ENCODE results near the gene SLFN11.
"Not testable (repeated sequence)": the region's sequence is repeated elsewhere in the genome, so short reads cannot be mapped to it uniquely, and the experiment has no call there.

Gene SLFN11

GRCh38 chr17:35373534-35373983 lies at the start of gene SLFN11:
Gene SLFN11, minus strand, starts transcription at chr17:35373621. Its CDS starts 9,814 bp downstream, at chr17:35363807.
- peak; percentile 80 to 91 for DNase-seq (ENCODE audit: low read depth in 2 of 2, low spot score in 1 of 2)

GRCh38 chr17:35421069-35421468 lies 47.6 kb upstream of the SLFN11 start:
- DNase-seq (ENCODE audit: low read depth in 2 of 2, low spot score in 1 of 2), result not testable (repeated sequence)

GRCh38 chr17:35416659-35417058 lies 43.2 kb upstream of the SLFN11 start:
- DNase-seq (ENCODE audit: low read depth in 2 of 2, low spot score in 1 of 2), result no peak

GRCh38 chr17:35414707-35415106 lies 41.3 kb upstream of the SLFN11 start:
- not testable (repeated sequence) for DNase-seq (ENCODE audit: low read depth in 2 of 2, low spot score in 1 of 2)

GRCh38 chr17:35414247-35414646 lies 40.8 kb upstream of the SLFN11 start:
- no peak for DNase-seq (ENCODE audit: low read depth in 2 of 2, low spot score in 1 of 2)

GRCh38 chr17:35407531-35407930 lies 34.1 kb upstream of the SLFN11 start:
- DNase-seq (ENCODE audit: low read depth in 2 of 2, low spot score in 1 of 2), result no peak

- DNase-seq (ENCODE audit: low read depth in 2 of 2, low spot score in 1 of 2), result no peak
These were observed 33.1 kb upstream of the SLFN11 start for GRCh38 chr17:35406568-35406967.

GRCh38 chr17:35404360-35404759 lies 30.9 kb upstream of the SLFN11 start:
- DNase-seq (ENCODE audit: low read depth in 2 of 2, low spot score in 1 of 2), result no peak

GRCh38 chr17:35393783-35394182 lies 20.4 kb upstream of the SLFN11 start:
- DNase-seq (ENCODE audit: low read depth in 2 of 2, low spot score in 1 of 2), result not testable (repeated sequence)

GRCh38 chr17:35390663-35391062 lies 17.2 kb upstream of the SLFN11 start:
- no peak for DNase-seq (ENCODE audit: low read depth in 2 of 2, low spot score in 1 of 2)

GRCh38 chr17:35390156-35390555 lies 16.7 kb upstream of the SLFN11 start:
- DNase-seq (ENCODE audit: low read depth in 2 of 2, low spot score in 1 of 2), result no peak

GRCh38 chr17:35387496-35387895 lies 14.1 kb upstream of the SLFN11 start:
- no peak for DNase-seq (ENCODE audit: low read depth in 2 of 2, low spot score in 1 of 2)

GRCh38 chr17:35377706-35378105 lies 4.3 kb upstream of the SLFN11 start:
- no peak for DNase-seq (ENCODE audit: low read depth in 2 of 2, low spot score in 1 of 2)

GRCh38 chr17:35377068-35377467 lies 3.6 kb upstream of the SLFN11 start:
- no peak for DNase-seq (ENCODE audit: low read depth in 2 of 2, low spot score in 1 of 2)

GRCh38 chr17:35376245-35376644 lies 2.8 kb upstream of the SLFN11 start:
- no peak for DNase-seq (ENCODE audit: low read depth in 2 of 2, low spot score in 1 of 2)

GRCh38 chr17:35374766-35375344 lies 1.4 kb upstream of the SLFN11 start:
- DNase-seq (ENCODE audit: low read depth in 2 of 2, low spot score in 1 of 2), result no peak

GRCh38 chr17:35373984-35374765 lies 754 bp upstream of the SLFN11 start:
- DNase-seq (ENCODE audit: low read depth in 2 of 2, low spot score in 1 of 2), result peak in 1 of 2 donors; percentile 2

GRCh38 chr17:35372846-35373533 lies 431 bp downstream of the SLFN11 start:
- DNase-seq (ENCODE audit: low read depth in 2 of 2, low spot score in 1 of 2), result no peak

GRCh38 chr17:35371934-35372333 lies 1.5 kb downstream of the SLFN11 start:
- DNase-seq (ENCODE audit: low read depth in 2 of 2, low spot score in 1 of 2), result no peak

- no peak for DNase-seq (ENCODE audit: low read depth in 2 of 2, low spot score in 1 of 2)
These were observed 5.2 kb downstream of the SLFN11 start for GRCh38 chr17:35368081-35368830.

GRCh38 chr17:35361027-35361426 lies 12.4 kb downstream of the SLFN11 start:
- DNase-seq (ENCODE audit: low read depth in 2 of 2, low spot score in 1 of 2), result no peak
